ENCODE data around the gene BLVRA. TPM values are rescaled to one million over a fixed set of nuclear protein-coding genes. Genes with fewer than 3 reads are reported as not detected.

Gene BLVRA
- total and polyA plus RNA-seq, 10 of the 15 experiments (the other 5 are each of a cell fraction or from before 2014, with no cell fraction given): 63.3 to 198 (median 102) TPM

GRCh38 chr7:43791665-43792064 is 33.2 kb downstream of the BLVRA start:
- no peaks in the 10 kb centered on the region for H3K9me3 ChIP-seq (replicated peaks; ENCODE audit: control insufficient read depth, insufficient read depth, low read length)
- H4K20me1 ChIP-seq (ENCODE audit: control insufficient read depth, insufficient read depth): no peaks in the 10 kb centered on the region
- ChIA-PET POLR2A (interaction anchor here (0.6 kb wide), 1 partner anchor 62 kb away, joined by 3 read pairs; the partner anchor contains the start of gene COA1), RAD21 (ENCODE audit: unreplicated experiment) (no interaction called here), SMC1A (ENCODE audit: uncharacterized antibody, unreplicated experiment) (interaction anchor here (0.7 to 2.3 kb wide), 5 partner anchors 8 to 61 kb away, joined by 3 to 8 read pairs (median 4); partner anchors contain the start of gene COA1), CTCF (interaction anchor here (0.6 to 1.1 kb wide), 5 partner anchors 16 to 61 kb away, joined by 3 to 4 read pairs (median 3); no protein-coding TSS in a partner anchor)
- no peak overlapping the region for H3K4me3 ChIP-seq
- in situ Hi-C loops (cut with MboI): no loop called here
- no peak for FAIRE-seq
- no peak overlapping the region for H2AFZ ChIP-seq (ENCODE audit: control insufficient read depth, low read depth, low read length)
- no peak for ATAC-seq
- no peaks in the 10 kb centered on the region for H3K79me2 ChIP-seq (ENCODE audit: control insufficient read depth, insufficient read depth, low read length)
- no peaks in the 10 kb centered on the region for H3K4me1 ChIP-seq (ENCODE audit: control insufficient read depth, insufficient read depth, low read length)
- H3K27me3 ChIP-seq (replicated peaks in 1 of 2; ENCODE audit: control insufficient read depth in 2 of 2, insufficient read depth in 2 of 2, low read length in 1 of 2): no peaks in the 10 kb centered on the region
- TF ChIP-seq SREBF1 (IDR thresholded peaks at IDR 0.05; ENCODE audit: low read length) (no peak), SIX5 (IDR thresholded peaks at IDR 0.05; ENCODE audit: low read depth, low read length, severe bottlenecking) (no peak), E4F1 (IDR thresholded peaks at IDR 0.05; ENCODE audit: borderline replicate concordance, partially characterized antibody) (no peak), SMARCA5 (IDR thresholded peaks at IDR 0.05) (no peak), YY1 (IDR thresholded peaks at IDR 0.05; ENCODE audit: low read depth, low read length) (no peak), NRF1 (conservative IDR thresholded peaks at IDR 0.05; ENCODE audit: low read depth, low read length) (no peak), TCF7 (IDR thresholded peaks at IDR 0.05; ENCODE audit: borderline replicate concordance) (no peak), CUX1 (IDR thresholded peaks at IDR 0.05; ENCODE audit: insufficient replicate concordance, low read depth, low read length) (no peak), SMAD1 (IDR thresholded peaks at IDR 0.05; ENCODE audit: low read depth, partially characterized antibody) (no peak), MTA3 (IDR thresholded peaks at IDR 0.05; ENCODE audit: borderline replicate concordance, low read length) (no peak), IKZF1 (conservative IDR thresholded peaks at IDR 0.05) (no peak), CHD4 (IDR thresholded peaks at IDR 0.05) (no peak), TCF12 (IDR thresholded peaks at IDR 0.05; ENCODE audit: low read depth, low read length) (no peak), IRF3 (IDR thresholded peaks at IDR 0.05) (no peak), MXI1 (IDR thresholded peaks at IDR 0.05; ENCODE audit: low read depth, low read length) (no peak)
- peaks cover 12 to 15% of the 10 kb centered on the region in 2 experiments; a peak in 3 of 4 replicates for H3K36me3 ChIP-seq (ENCODE audit: control insufficient read depth in 2 of 2, insufficient read depth in 2 of 2, low read length in 1 of 2)
- no peak for DNase-seq (ENCODE audit: low read depth, low spot score)
- no peak overlapping the region for H3K4me2 ChIP-seq (ENCODE audit: control insufficient read depth, insufficient read depth)
- WGBS (ENCODE audit: insufficient coverage, insufficient replicate concordance, low lambda C conversion rate, missing lambda C conversion rate): 39% methylated on average over 4 of the region's 4 CpGs
- no peak overlapping the region for H3K27ac ChIP-seq (ENCODE audit: control insufficient read depth, insufficient read depth)
- no peak overlapping the region for H3K9ac ChIP-seq (ENCODE audit: control insufficient read depth, insufficient read depth, low read length)
- BruUV-seq (replicated peaks): no TSS peak
- intact Hi-C loops (cut with micrococcal nuclease; ENCODE audit: unreplicated experiment): no loop called here

Data from GM12878 (cell line).